Heart left ventricle (tissue), 16 donors: ENCODE data around the gene ZNF648. TPM values are rescaled to one million over a fixed set of nuclear protein-coding genes. Genes with fewer than 3 reads are reported as not detected.

Experiments used
- ATAC-seq, 4 donors: fragments of 200-7000 bp; cut with Tn5 transposase; one replicate each; pipeline ENCODE4 v1.9.1; 2020 to 2022; ENCODE audit warnings: moderate library complexity in 4 of 4, mild to moderate bottlenecking in 3 of 4, moderate number of reproducible peaks in 1 of 4
- DNase-seq, 5 donors: peaks; one replicate each; pipeline ENCODE4 v3.0.0-alpha.2; 2020
- H3K27ac ChIP-seq, 12 donors: fragments of 200-600 bp; sonication (generic) in 4 of 12; one replicate each; pipeline versions ENCODE4 v1.5.0 to v1.8.0; 2016 to 2022; ENCODE audit warnings: mild to moderate bottlenecking in 2 of 12
- H3K27me3 ChIP-seq, 9 donors: fragments of 200-600 bp; sonication (generic) in 2 of 9; one replicate each; pipeline versions ENCODE4 v1.5.1 to v1.8.0; 2016 to 2022; ENCODE audit warnings: mild to moderate bottlenecking in 3 of 9
- H3K36me3 ChIP-seq, 9 donors: fragments of 200-600 bp; sonication (generic) in 2 of 9; one replicate each; pipeline versions ENCODE4 v1.5.0 to v1.8.0; 2018 to 2022; ENCODE audit warnings: mild to moderate bottlenecking in 2 of 9
- H3K4me1 ChIP-seq, 12 donors: fragments of 200-600 bp; sonication (generic) in 4 of 12; one replicate each; pipeline versions ENCODE4 v1.5.0 to v1.8.0; 2016 to 2022; ENCODE audit warnings: mild to moderate bottlenecking in 3 of 12
- H3K4me3 ChIP-seq, 12 donors: fragments of 200-600 bp; sonication (generic) in 4 of 12; one replicate each; pipeline versions ENCODE4 v1.5.0 to v1.8.0; 2017 to 2022; ENCODE audit warnings: mild to moderate bottlenecking in 9 of 12, moderate library complexity in 4 of 12
- H3K9me3 ChIP-seq, 12 donors: fragments of 200-600 bp; sonication (generic) in 4 of 12; one replicate each; pipeline versions ENCODE4 v1.5.0 to v1.8.0; 2016 to 2022; ENCODE audit warnings: mild to moderate bottlenecking in 1 of 12
- POLR2A ChIP-seq, 2 donors: fragments of 450-650 bp; IDR thresholded peaks; one replicate each; pipeline ENCODE4 v1.6.1; 2017; ENCODE audit warnings: antibody characterized with exemption in 2 of 2, mild to moderate bottlenecking in 2 of 2, moderate library complexity in 2 of 2
- WGBS, 4 donors: extraction: QIAGEN DNeasy Blood & Tissue Kit in 2 of 4; methylation state at CpG; one replicate each; pipeline versions ENCODE4 v1.1.5 to v1.1.7; 2013 to 2018; 5-methylcytosine and 5-hydroxymethylcytosine counted together
- intact Hi-C, 10 donors: fragments of 100-400 bp; cut with DNase I; formaldehyde crosslinking; loops; one replicate each; pipeline versions ENCODE4 v1.11.1 to v1.14.2; 2022
- polyA plus RNA-seq, 2 donors: library from polyadenylated mRNA; stranded (reverse); fragments of 200-250 nt; gene quantifications; one replicate each; pipeline ENCODE4 v1.2.3, GENCODE V29; 2013
- total RNA-seq, 9 donors: library from RNA; depleted of rRNA in 2 of 9; stranded (reverse); fragments of >200 nt in 2 of 9; fragmentation: NEBNext Ultra II Directional in 3 of 9; extraction: Animal tissue kit (Norgen Biotek cat#: 25700) in 3 of 9; gene quantifications; one replicate each; pipeline versions ENCODE4 v1.1.0 to v1.2.4, GENCODE V29; 2016 to 2023
- TF ChIP-seq, protein P1 (sequence below), 12 donors: fragments of 200-600 bp; sonication (generic) in 4 of 12; IDR thresholded peaks; one replicate each; pipeline versions ENCODE4 v1.5.0 to v1.8.0; 2018 to 2022; ENCODE audit warnings: antibody characterized with exemption in 12 of 12, mild to moderate bottlenecking in 5 of 12
- donor health status: ischemic (EF 13 %, LVEDD 7.1; RV severe dilation, severe dysfunction).
- donor health status: healthy with polysubstance abuse.
- donor health status: DM: no; HTN: yes; CAD: no.
- donor health status: DM: no; HTN: no; CAD: no.
- donor health status: ischemic (EF 25% LVEDD 6.9; RV normal size, moderate dysfunction).
- donor health status: ischemic (EF 25% LVEDD 5.7; RV mildly dilated, moderate dysfunction).
- donor health status: healthy.
- donor health status: DM: yes; HTN: yes; CAD: no.
- donor health status: ischemic (EF 35%, LVEDD 5.7; RV mildly dilated, moderate dysfunction).
- donor health status: nonischemic (EF 11% LVEDD 7.7; RV severe dilation, severe dysfunction).
- donor health status: DM: yes; HTN: yes; CAD: no.
- donor health status: PGD.
- donor health status: ischemic (EF 29% LVEDD 5.4; RV normal size, mild dysfunction).
- donor health status: nonischemic (EF 23%, LVEDD 6.1; RV moderate dilation, normal function).

Gene ZNF648
- total and polyA plus RNA-seq, 11 donors: not detected

DNA sequence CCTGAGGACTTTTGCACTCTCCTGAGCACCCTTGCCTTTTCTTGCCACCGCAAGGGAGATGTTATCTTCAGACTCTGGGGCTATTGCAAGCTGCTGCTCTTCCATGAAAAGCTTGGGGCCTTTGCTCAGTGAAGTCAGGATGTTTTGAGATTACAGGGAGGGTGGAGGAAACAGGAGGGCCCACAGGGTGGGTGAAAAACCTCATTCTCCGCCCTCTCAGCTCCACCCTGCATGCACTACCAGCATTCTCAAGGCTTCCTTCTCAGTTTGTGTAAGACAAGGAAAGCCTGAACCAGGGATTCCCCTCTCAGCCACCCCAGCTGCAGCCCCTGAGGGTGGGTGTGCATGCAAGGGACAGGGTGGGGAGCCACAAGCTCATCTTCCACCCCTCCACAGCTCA is 25.8 kb upstream of the ZNF648 start:
- no peaks in the 10 kb centered on the region for H3K9me3 ChIP-seq
- H3K27me3 ChIP-seq: no peaks in the 10 kb centered on the region
- no peak overlapping the region for H3K27ac ChIP-seq
- WGBS, 4 donors: 85 to 90% (median 89%) methylated on average over 2 of the region's 2 CpGs
- DNase-seq: no peak
- peaks cover 0 to 14% (median 2%) of the 10 kb centered on the region in 12 donors for H3K4me1 ChIP-seq
- H3K36me3 ChIP-seq: no peaks in the 10 kb centered on the region
- TF ChIP-seq POLR2A (IDR thresholded peaks at IDR 0.05): no peak
- TF ChIP-seq, protein P1, sequence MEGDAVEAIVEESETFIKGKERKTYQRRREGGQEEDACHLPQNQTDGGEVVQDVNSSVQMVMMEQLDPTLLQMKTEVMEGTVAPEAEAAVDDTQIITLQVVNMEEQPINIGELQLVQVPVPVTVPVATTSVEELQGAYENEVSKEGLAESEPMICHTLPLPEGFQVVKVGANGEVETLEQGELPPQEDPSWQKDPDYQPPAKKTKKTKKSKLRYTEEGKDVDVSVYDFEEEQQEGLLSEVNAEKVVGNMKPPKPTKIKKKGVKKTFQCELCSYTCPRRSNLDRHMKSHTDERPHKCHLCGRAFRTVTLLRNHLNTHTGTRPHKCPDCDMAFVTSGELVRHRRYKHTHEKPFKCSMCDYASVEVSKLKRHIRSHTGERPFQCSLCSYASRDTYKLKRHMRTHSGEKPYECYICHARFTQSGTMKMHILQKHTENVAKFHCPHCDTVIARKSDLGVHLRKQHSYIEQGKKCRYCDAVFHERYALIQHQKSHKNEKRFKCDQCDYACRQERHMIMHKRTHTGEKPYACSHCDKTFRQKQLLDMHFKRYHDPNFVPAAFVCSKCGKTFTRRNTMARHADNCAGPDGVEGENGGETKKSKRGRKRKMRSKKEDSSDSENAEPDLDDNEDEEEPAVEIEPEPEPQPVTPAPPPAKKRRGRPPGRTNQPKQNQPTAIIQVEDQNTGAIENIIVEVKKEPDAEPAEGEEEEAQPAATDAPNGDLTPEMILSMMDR (IDR thresholded peaks at IDR 0.05): no peak
- no peak overlapping the region for H3K4me3 ChIP-seq
- intact Hi-C loops: loop anchor here in 9 of 10 donors (5.0 to 10.0 kb wide), 8 partner anchors 50 to 697 kb away; partner anchors contain the start of genes NPL (in 2 of the 9) and RNASEL (in 1 of the 9)
- no peak for ATAC-seq

DNA sequence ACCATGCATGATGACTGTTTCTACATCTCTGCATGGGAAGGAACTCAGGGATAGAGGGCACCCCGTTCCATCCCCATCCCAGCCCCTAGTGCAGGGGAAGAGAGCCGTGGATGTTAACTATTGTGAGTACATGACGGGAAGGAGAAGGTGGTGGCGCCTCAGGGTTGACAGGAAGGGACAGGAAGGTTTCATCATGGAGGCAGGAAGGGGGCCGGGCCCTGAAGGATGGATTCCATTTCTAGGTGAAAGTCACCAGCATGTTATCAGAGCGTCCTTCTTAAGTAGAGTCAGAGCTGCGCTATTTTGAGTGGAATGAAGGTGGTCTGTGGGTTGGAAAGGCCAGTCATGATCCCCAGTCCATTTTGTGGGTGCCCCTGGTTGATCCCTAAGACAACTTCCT is 25.1 kb upstream of the ZNF648 start:
- DNase-seq (no peak), ATAC-seq (no peak)
- Histone ChIP-seq H3K27ac (no peak overlapping the region), H3K9me3 (no peaks in the 10 kb centered on the region), H3K27me3 (no peaks in the 10 kb centered on the region), H3K4me1 (peaks cover 0 to 14% (median 1%) of the 10 kb centered on the region in 12 donors), H3K36me3 (no peaks in the 10 kb centered on the region), H3K4me3 (no peak overlapping the region)
- WGBS, 4 donors: 87 to 95% (median 94%) methylated on average over 7 of the region's 7 CpGs
- TF ChIP-seq, protein P1 (IDR thresholded peaks at IDR 0.05): no peak
- no peak for TF ChIP-seq POLR2A (IDR thresholded peaks at IDR 0.05)
- intact Hi-C loops: loop anchor here in 9 of 10 donors (5.0 to 10.0 kb wide), 8 partner anchors 51 to 698 kb away; partner anchors contain the start of genes NPL (in 2 of the 9) and RNASEL (in 1 of the 9)

DNA sequence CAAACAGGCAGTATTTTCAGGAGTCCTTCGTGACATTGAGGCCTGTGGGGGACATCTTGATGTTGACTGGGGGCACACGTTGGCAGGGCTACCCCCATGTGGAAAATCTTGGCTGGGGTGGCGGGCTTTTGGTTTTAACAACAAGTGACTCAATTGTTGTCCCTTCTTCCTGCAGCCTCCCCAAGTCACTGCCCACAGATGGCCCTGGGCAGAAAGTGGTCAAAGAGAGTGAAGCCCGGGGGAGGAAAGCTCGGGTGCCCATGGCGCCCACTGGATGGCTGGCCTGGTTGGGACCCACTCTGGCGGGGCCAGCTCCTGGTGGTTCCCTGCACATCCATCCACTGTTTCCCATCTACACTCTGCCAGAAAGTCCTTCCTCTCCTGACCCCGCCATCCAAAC is 24.6 kb upstream of the ZNF648 start:
- no peaks in the 10 kb centered on the region for H3K36me3 ChIP-seq
- no peak overlapping the region for H3K27ac ChIP-seq
- H3K4me3 ChIP-seq: no peak overlapping the region
- H3K4me1 ChIP-seq: peaks cover 0 to 14% (median 1%) of the 10 kb centered on the region in 12 donors
- 87 to 92% (median 89%) methylated on average over 8 of the region's 8 CpGs for WGBS, 4 donors
- TF ChIP-seq, protein P1 (IDR thresholded peaks at IDR 0.05): no peak
- TF ChIP-seq POLR2A (IDR thresholded peaks at IDR 0.05): no peak
- intact Hi-C loops: loop anchor here in 9 of 10 donors (5.0 to 10.0 kb wide), 8 partner anchors 51 to 699 kb away; partner anchors contain the start of genes NPL (in 2 of the 9) and RNASEL (in 1 of the 9)
- no peaks in the 10 kb centered on the region for H3K9me3 ChIP-seq
- H3K27me3 ChIP-seq: no peaks in the 10 kb centered on the region
- DNase-seq (no peak), ATAC-seq (no peak)

- no peak for TF ChIP-seq POLR2A (IDR thresholded peaks at IDR 0.05)
- TF ChIP-seq, protein P1 (IDR thresholded peaks at IDR 0.05): no peak
- no peaks in the 10 kb centered on the region for H3K36me3 ChIP-seq
- H3K9me3 ChIP-seq: no peaks in the 10 kb centered on the region
- peaks cover 0 to 14% (median 1%) of the 10 kb centered on the region in 12 donors for H3K4me1 ChIP-seq
- intact Hi-C loops: loop anchor here (1.0 to 10.0 kb wide), 13 partner anchors 52 to 701 kb away; partner anchors contain the start of genes NPL (in 2 of the 10) and RNASEL (in 1 of the 10)
- 97 to 100% (median 98%) methylated on average over 6 of the region's 6 CpGs for WGBS, 4 donors
- H3K4me3 ChIP-seq: no peak overlapping the region
- no peak overlapping the region for H3K27ac ChIP-seq
- DNase-seq: no peak
- no peaks in the 10 kb centered on the region for H3K27me3 ChIP-seq
- ATAC-seq: no peak
Observed at GRCh38 chr1:182085726-182086125, 24.2 kb upstream of the ZNF648 start.
